Tibial artery (tissue), 4 donors: ENCODE measurements around the gene ATP2A3.

Experiments used
- DNase-seq, 2 donors: peaks; one replicate each; pipeline ENCODE4 v3.0.0-alpha.2; 2019
- H3K27ac ChIP-seq, 2 donors: fragments of 200-600 bp; sonication (generic) in 1 of 2; 1 replicate in 1 of 2; 2 replicates in 1 of 2; pipeline ENCODE4 v1.5.1; 2018 to 2019; ENCODE audit warnings: mild to moderate bottlenecking in 1 of 2
- H3K27me3 ChIP-seq, 2 donors: fragments of 200-600 bp; sonication (generic) in 1 of 2; one replicate each; pipeline versions ENCODE4 v1.5.1 to v1.6.0; 2016 to 2019
- H3K36me3 ChIP-seq, 3 donors: fragments of 200-600 bp; sonication (generic) in 2 of 3; one replicate each; pipeline ENCODE4 v1.5.1; 2016 to 2019; ENCODE audit warnings: mild to moderate bottlenecking in 2 of 3
- H3K4me1 ChIP-seq, 4 donors: fragments of 200-600 bp; sonication (generic) in 2 of 4; 1 replicate in 3 of 4; 2 replicates in 1 of 4; pipeline ENCODE4 v1.5.1; 2016 to 2019
- H3K4me3 ChIP-seq, 2 donors: fragments of 200-600 bp; sonication (generic) in 1 of 2; 1 replicate in 1 of 2; 2 replicates in 1 of 2; pipeline ENCODE4 v1.5.1; 2018 to 2019; ENCODE audit warnings: mild to moderate bottlenecking in 2 of 2
- H3K9me3 ChIP-seq, 3 donors: fragments of 200-600 bp; sonication (generic) in 1 of 3; one replicate each; pipeline ENCODE4 v1.5.1; 2016 to 2019
- intact Hi-C: fragments of 100-400 bp; cut with DNase I; formaldehyde crosslinking; loops from one replicate; pipeline ENCODE4 v1.15.0; 2023; ENCODE audit warnings: low total_unique reads
- TF ChIP-seq, protein P1 (sequence below), 2 experiments: fragments of 200-600 bp in 1 of 2; fragments of 450-650 bp in 1 of 2; IDR thresholded peaks; one replicate each; pipeline ENCODE4 v1.5.1; 2017 to 2019; ENCODE audit warnings: antibody characterized with exemption in 2 of 2, mild to moderate bottlenecking in 1 of 2, moderate library complexity in 1 of 2

The ATP2A3 gene

DNA sequence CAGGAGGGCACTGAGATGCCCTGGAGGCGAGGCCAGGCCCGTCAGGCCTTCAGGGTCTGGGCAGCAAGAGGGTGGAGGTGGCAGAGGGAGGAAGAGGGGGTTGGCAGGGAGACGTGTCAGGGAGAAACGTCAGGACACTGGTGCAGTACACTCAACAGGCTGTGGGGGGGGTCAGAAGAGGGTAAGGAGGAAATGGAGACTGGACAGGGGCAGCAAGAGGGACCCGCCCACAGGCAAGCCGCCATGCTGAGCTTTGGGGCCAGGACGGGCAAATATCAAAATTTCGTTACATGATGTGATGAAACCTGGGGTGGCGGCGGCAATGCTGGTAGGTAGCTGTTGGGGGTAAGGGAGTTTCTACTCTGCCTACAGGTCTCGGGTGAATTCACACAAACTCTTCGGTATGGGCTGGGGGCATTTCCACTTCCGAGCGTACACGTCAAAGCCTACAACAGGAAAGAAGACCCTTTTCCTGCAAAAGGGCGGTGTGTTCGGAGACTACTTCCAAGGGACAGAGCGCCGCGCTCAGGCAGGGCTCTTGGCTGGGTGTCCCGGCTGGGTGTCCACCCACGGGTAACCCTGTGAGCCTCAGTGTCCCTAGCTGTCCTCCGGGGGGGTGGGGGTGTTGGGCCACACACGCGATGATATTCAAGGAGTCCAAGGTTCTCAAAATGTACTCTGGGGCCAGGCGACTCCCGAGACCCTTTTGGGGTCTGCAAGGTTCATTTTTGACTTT, 43.3 kb upstream of the ATP2A3 start:
- Histone ChIP-seq H3K4me1 (peaks cover 0 to 16% (median 6%) of the 10 kb centered on the region in 4 donors), H3K9me3 (no peaks in the 10 kb centered on the region), H3K27ac (no peak overlapping the region), H3K27me3 (no peaks in the 10 kb centered on the region), H3K36me3 (peaks cover 35 to 76% (median 59%) of the 10 kb centered on the region in 3 donors), H3K4me3 (no peak overlapping the region)
- intact Hi-C loops, result loop anchor here (5.0 kb wide), 2 partner anchors 95 to 145 kb away; no protein-coding TSS in a partner anchor
- DNase-seq, result no peak
- TF ChIP-seq, protein P1, sequence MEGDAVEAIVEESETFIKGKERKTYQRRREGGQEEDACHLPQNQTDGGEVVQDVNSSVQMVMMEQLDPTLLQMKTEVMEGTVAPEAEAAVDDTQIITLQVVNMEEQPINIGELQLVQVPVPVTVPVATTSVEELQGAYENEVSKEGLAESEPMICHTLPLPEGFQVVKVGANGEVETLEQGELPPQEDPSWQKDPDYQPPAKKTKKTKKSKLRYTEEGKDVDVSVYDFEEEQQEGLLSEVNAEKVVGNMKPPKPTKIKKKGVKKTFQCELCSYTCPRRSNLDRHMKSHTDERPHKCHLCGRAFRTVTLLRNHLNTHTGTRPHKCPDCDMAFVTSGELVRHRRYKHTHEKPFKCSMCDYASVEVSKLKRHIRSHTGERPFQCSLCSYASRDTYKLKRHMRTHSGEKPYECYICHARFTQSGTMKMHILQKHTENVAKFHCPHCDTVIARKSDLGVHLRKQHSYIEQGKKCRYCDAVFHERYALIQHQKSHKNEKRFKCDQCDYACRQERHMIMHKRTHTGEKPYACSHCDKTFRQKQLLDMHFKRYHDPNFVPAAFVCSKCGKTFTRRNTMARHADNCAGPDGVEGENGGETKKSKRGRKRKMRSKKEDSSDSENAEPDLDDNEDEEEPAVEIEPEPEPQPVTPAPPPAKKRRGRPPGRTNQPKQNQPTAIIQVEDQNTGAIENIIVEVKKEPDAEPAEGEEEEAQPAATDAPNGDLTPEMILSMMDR (IDR thresholded peaks at IDR 0.05), result no peak

DNA sequence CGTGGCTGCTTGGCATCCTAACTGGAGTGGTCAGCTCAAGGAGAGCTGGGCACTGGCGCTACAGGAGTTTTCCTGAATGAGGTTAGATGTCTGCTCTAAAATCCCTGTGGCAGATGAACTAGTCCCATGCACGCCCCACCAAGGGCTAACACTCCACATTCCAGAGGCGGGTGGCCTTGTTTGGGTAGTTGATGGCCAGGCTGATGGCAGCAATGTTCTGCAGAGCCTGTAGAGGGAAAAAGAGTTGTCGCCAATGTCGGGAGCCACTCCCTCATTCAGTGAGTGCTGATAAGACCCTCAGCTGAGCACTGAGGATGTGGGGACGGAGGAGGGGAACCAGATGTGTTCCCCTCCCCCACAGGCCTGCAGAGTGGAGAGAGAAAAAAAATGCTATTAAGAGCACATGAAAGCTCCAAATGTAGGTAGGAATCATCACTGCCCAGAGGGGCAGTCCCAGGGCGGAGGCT, 42.5 kb upstream of the ATP2A3 start:
- no peak for DNase-seq
- TF ChIP-seq, protein P1 (IDR thresholded peaks at IDR 0.05), result no peak
- intact Hi-C loops, result loop anchor here (5.0 kb wide), 2 partner anchors 94 to 144 kb away; no protein-coding TSS in a partner anchor
- no peak overlapping the region for H3K27ac ChIP-seq
- no peaks in the 10 kb centered on the region for H3K9me3 ChIP-seq
- H3K27me3 ChIP-seq, result no peaks in the 10 kb centered on the region
- H3K4me3 ChIP-seq, result no peak overlapping the region
- peaks cover 27 to 68% (median 51%) of the 10 kb centered on the region in 3 donors for H3K36me3 ChIP-seq
- peaks cover 0 to 16% (median 6%) of the 10 kb centered on the region in 4 donors for H3K4me1 ChIP-seq

GRCh38 chr17:4006165-4006589, 41.9 kb upstream of the ATP2A3 start:
- H3K27ac ChIP-seq, result no peak overlapping the region
- intact Hi-C loops, result loop anchor here (5.0 kb wide), 2 partner anchors 94 to 144 kb away; no protein-coding TSS in a partner anchor
- H3K4me1 ChIP-seq, result peaks cover 0 to 16% (median 6%) of the 10 kb centered on the region in 4 donors
- DNase-seq, result no peak
- no peak overlapping the region for H3K4me3 ChIP-seq
- H3K36me3 ChIP-seq, result peaks cover 26 to 63% (median 47%) of the 10 kb centered on the region in 3 donors
- TF ChIP-seq, protein P1 (IDR thresholded peaks at IDR 0.05), result no peak
- H3K27me3 ChIP-seq, result no peaks in the 10 kb centered on the region
- no peaks in the 10 kb centered on the region for H3K9me3 ChIP-seq

DNA sequence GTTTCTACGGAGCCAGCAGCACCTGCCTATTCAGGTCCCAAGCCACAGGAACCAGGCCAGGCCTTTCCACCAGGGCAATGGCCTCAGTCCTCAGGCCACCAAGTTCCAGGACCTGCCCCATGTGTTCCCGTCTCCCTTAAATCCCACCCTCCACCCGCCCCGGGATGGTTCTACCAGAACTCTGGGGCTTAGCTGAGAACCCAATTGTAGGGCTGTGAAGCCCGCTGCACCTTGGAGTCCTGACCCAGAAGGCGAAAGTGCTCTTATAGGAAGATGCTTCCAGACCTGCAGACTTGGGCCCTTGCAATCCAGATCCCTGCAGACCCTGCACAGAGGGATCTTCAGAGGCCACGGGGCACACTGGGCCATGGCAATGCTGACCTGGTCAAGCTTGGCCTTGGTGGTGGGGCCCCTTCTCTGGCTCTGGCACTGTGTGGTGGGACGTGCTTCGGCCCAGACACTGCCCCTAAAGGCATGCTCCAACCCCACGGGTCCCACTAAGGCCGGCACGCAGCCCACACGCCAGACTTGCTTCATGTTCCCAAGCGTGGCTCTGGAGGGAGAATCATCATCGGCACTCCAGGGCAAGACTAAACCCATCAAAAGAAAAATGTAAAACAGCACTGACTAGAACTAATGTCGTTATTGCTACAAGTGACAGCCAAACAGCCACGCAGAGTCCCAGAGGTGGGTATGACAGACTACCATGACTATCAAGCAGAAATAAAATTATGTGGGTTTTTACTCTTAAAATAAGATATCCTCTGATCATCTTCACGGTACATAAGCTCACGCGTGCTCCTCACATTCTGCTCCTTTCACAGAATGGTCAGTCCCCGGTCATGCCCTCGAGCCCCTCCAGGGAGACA, 41.3 kb upstream of the ATP2A3 start:
- TF ChIP-seq, protein P1 (IDR thresholded peaks at IDR 0.05), result no peak
- Histone ChIP-seq H3K4me3 (no peak overlapping the region), H3K27me3 (peaks cover 0 to 2% of the 10 kb centered on the region in 2 donors), H3K27ac (no peak overlapping the region), H3K9me3 (no peaks in the 10 kb centered on the region), H3K36me3 (peaks cover 26 to 57% (median 47%) of the 10 kb centered on the region in 3 donors), H3K4me1 (peaks cover 0 to 16% (median 6%) of the 10 kb centered on the region in 4 donors)
- DNase-seq, result no peak
- intact Hi-C loops, result loop anchor here (5.0 kb wide), 2 partner anchors 93 to 143 kb away; no protein-coding TSS in a partner anchor

DNA sequence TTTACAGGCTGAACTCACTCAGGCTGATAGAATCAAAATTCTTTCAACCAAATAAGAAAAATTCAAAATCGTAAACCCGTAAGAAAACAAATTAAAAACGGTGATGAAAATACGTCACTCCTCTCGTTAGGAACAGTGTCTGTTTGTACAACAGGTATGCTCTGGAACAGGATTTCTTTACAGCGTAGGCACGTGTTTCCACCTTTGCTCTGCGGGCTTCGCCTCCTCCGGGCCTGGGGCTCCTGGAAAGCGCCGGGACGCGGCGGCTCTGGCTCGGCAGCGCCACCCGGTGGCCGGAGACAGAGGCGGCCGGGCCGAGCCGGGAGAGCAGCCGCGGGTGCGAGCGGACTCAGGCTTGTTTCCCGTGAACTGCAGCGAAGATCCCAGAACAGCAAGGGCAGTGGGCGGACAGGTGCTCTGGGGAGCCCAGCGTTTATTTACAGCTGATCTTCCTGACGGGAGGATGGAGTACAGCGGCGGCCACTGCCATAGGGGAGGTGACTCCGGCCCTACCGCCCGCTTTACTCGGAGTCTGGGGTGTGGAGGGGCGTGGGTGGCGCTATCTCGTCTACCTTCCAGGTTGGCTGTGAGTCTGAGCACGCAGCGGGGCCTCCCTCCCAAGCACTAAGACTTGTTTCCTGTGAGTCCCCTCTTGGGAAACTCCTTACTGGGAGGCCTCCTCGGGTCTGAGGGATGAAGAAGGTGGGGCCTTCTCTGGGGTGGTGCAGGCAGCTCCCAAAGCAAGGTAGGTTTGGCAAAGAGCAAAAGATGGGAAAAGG, 40.5 kb upstream of the ATP2A3 start:
- intact Hi-C loops, result loop anchor here (5.0 kb wide), 2 partner anchors 92 to 142 kb away; no protein-coding TSS in a partner anchor
- H3K36me3 ChIP-seq, result peaks cover 26 to 51% (median 42%) of the 10 kb centered on the region in 3 donors
- no peak overlapping the region for H3K27ac ChIP-seq

More for the DNA sequence above, 40.5 kb upstream of the ATP2A3 start:
- peaks cover 0 to 10% of the 10 kb centered on the region in 2 donors for H3K27me3 ChIP-seq
- DNase-seq, result no peak
- H3K4me1 ChIP-seq, result peaks cover 0 to 16% (median 6%) of the 10 kb centered on the region in 4 donors
- TF ChIP-seq, protein P1 (IDR thresholded peaks at IDR 0.05), result peak; percentile 85 to 89
- no peaks in the 10 kb centered on the region for H3K9me3 ChIP-seq
- no peak overlapping the region for H3K4me3 ChIP-seq
